ENCODE results near the gene LRP1. TPM values are rescaled to one million over a fixed set of nuclear protein-coding genes. Genes with fewer than 3 reads are reported as not detected.

LRP1 gene
- polyA plus RNA-seq, 1 donor (not counting 4 experiments of a cell fraction or from before 2014, with no cell fraction given) = 4.9 TPM

GRCh38 chr12:57187222-57188089 is 59.2 kb downstream of the LRP1 start:
- Histone ChIP-seq H3K9me1 (ENCODE audit: control insufficient read depth, extremely low read depth, insufficient read depth, low read length) (no peaks in the 10 kb centered on the region), H3K36me3 (ENCODE audit: control insufficient read depth in 2 of 2, extremely low read depth in 1 of 2, insufficient read depth in 2 of 2, low read length in 2 of 2) (peaks cover 0 to 35% of the 10 kb centered on the region in 2 experiments), H4K20me1 (ENCODE audit: control insufficient read depth, extremely low read depth, insufficient read depth, low read length) (no peaks in the 10 kb centered on the region), H2AFZ (ENCODE audit: control insufficient read depth, low read length) (no peak overlapping the region), H3K79me2 (ENCODE audit: control insufficient read depth, insufficient read depth, low read length) (no peaks in the 10 kb centered on the region), H3K9ac (ENCODE audit: control insufficient read depth, extremely low read depth, insufficient read depth, low read length) (no peak overlapping the region), H3K27me3 (ENCODE audit: control insufficient read depth, extremely low read depth, insufficient read depth, low read length) (no peaks in the 10 kb centered on the region), H3K27ac (ENCODE audit: control insufficient read depth, insufficient read depth, low read length) (no peak overlapping the region), H3K4me1 (ENCODE audit: control insufficient read depth, extremely low read depth, insufficient read depth, low read length) (peaks cover 9% of the 10 kb centered on the region), H3K4me2 (ENCODE audit: control insufficient read depth, extremely low read depth, insufficient read depth, low read depth, low read length) (no peak overlapping the region), H3K4me3 (ENCODE audit: control insufficient read depth in 2 of 3, extremely low read depth in 1 of 3, insufficient read depth in 2 of 3, low read depth in 1 of 3, low read length in 3 of 3) (no peak overlapping the region), H3K9me3 (ENCODE audit: control insufficient read depth, low read depth, low read length) (no peaks in the 10 kb centered on the region)
- no peak for DNase-seq (ENCODE audit: low read depth, low spot score)
- TF ChIP-seq CTCF (optimal IDR thresholded peaks at IDR 0.05 in 1 of 3, IDR thresholded peaks at IDR 0.05 in 1 of 3, conservative IDR thresholded peaks at IDR 0.05 in 1 of 3; ENCODE audit: extremely low read depth in 1 of 3, insufficient read depth in 2 of 3, low read length in 3 of 3) (no peak), EZH2 (IDR thresholded peaks at IDR 0.05; ENCODE audit: low read length) (no peak)
- no peak for FAIRE-seq
- dilution Hi-C loops (cut with MboI; ENCODE audit: extremely low pct_ligation_motif_present, low sequenced_read_pairs) = no loop called here

GRCh38 chr12:57188090-57188425 is 59.8 kb downstream of the LRP1 start:
- Histone ChIP-seq H3K9ac (ENCODE audit: control insufficient read depth, extremely low read depth, insufficient read depth, low read length) (no peak overlapping the region), H3K27me3 (ENCODE audit: control insufficient read depth, extremely low read depth, insufficient read depth, low read length) (no peaks in the 10 kb centered on the region), H3K4me3 (ENCODE audit: control insufficient read depth in 2 of 3, extremely low read depth in 1 of 3, insufficient read depth in 2 of 3, low read depth in 1 of 3, low read length in 3 of 3) (no peak overlapping the region), H3K9me3 (ENCODE audit: control insufficient read depth, low read depth, low read length) (no peaks in the 10 kb centered on the region), H3K4me2 (ENCODE audit: control insufficient read depth, extremely low read depth, insufficient read depth, low read depth, low read length) (no peak overlapping the region), H3K4me1 (ENCODE audit: control insufficient read depth, extremely low read depth, insufficient read depth, low read length) (peaks cover 6% of the 10 kb centered on the region), H3K27ac (ENCODE audit: control insufficient read depth, insufficient read depth, low read length) (no peak overlapping the region), H3K36me3 (ENCODE audit: control insufficient read depth in 2 of 2, extremely low read depth in 1 of 2, insufficient read depth in 2 of 2, low read length in 2 of 2) (peaks cover 0 to 40% of the 10 kb centered on the region in 2 experiments), H3K79me2 (ENCODE audit: control insufficient read depth, insufficient read depth, low read length) (no peaks in the 10 kb centered on the region), H2AFZ (ENCODE audit: control insufficient read depth, low read length) (no peak overlapping the region), H3K9me1 (ENCODE audit: control insufficient read depth, extremely low read depth, insufficient read depth, low read length) (no peaks in the 10 kb centered on the region), H4K20me1 (ENCODE audit: control insufficient read depth, extremely low read depth, insufficient read depth, low read length) (no peaks in the 10 kb centered on the region)
- no peak for TF ChIP-seq CTCF (optimal IDR thresholded peaks at IDR 0.05 in 1 of 3, IDR thresholded peaks at IDR 0.05 in 1 of 3, conservative IDR thresholded peaks at IDR 0.05 in 1 of 3; ENCODE audit: extremely low read depth in 1 of 3, insufficient read depth in 2 of 3, low read length in 3 of 3)
- no peak for TF ChIP-seq EZH2 (IDR thresholded peaks at IDR 0.05; ENCODE audit: low read length)
- dilution Hi-C loops (cut with MboI; ENCODE audit: extremely low pct_ligation_motif_present, low sequenced_read_pairs) = no loop called here
- FAIRE-seq (no peak), DNase-seq (ENCODE audit: low read depth, low spot score) (no peak)
